Calu3 (cell line): Measurements from ENCODE around the gene CD8B2. TPM values are rescaled to one million over a fixed set of nuclear protein-coding genes. Genes with fewer than 3 reads are reported as not detected.

ENCODE experiments used
- BruUV-seq: library from RNA; stranded (reverse); fragments of 400-500 nt; replicated peaks from 2 replicates; lab custom pipeline; 2021; lab: Mats Ljungman, UMichigan
- CTCF ChIA-PET: fragments of 300-600 bp; sonication (Branson Sonifier 250); formaldehyde crosslinking; loops from one replicate; lab custom pipeline; 2022; ENCODE audit warnings: antibody characterized with exemption; lab: Charles Lee
- DNase-seq: peaks from one replicate; pipeline ENCODE4 v3.0.0; 2022
- H3K27ac Mint-ChIP-seq: one replicate; pipeline ENCODE4 v1.8.0; 2022; ENCODE audit warnings: mixed read lengths; ENCODE audit not compliant: unreplicated experiment
- H3K27me3 Mint-ChIP-seq: one replicate; pipeline ENCODE4 v1.8.0; 2022; ENCODE audit warnings: mixed read lengths; ENCODE audit not compliant: unreplicated experiment
- H3K36me3 Mint-ChIP-seq: one replicate; pipeline ENCODE4 v1.8.0; 2022; ENCODE audit warnings: mild to moderate bottlenecking, moderate library complexity, mixed read lengths; ENCODE audit not compliant: insufficient read depth, unreplicated experiment
- H3K4me1 Mint-ChIP-seq: one replicate; pipeline ENCODE4 v1.8.0; 2022; ENCODE audit warnings: mild to moderate bottlenecking, low read depth, mixed read lengths; ENCODE audit not compliant: unreplicated experiment
- H3K4me3 Mint-ChIP-seq: one replicate; pipeline ENCODE4 v1.8.0; 2022; ENCODE audit warnings: mild to moderate bottlenecking, low read depth, moderate library complexity, mixed read lengths; ENCODE audit not compliant: unreplicated experiment
- H3K9me3 Mint-ChIP-seq: one replicate; pipeline ENCODE4 v1.8.0; 2022; ENCODE audit warnings: low read depth, mixed read lengths; ENCODE audit not compliant: unreplicated experiment
- CTCF ChIP-seq: fragments of 200-600 bp; IDR thresholded peaks from one replicate; pipeline ENCODE4 v1.8.0; 2022; ENCODE audit warnings: antibody characterized with exemption; ENCODE audit not compliant: unreplicated experiment
- intact Hi-C: fragments of 100-400 bp; cut with micrococcal nuclease; formaldehyde crosslinking; loops from one replicate; pipeline ENCODE4 v1.10.0; 2022; ENCODE audit not compliant: unreplicated experiment
- total RNA-seq: library from RNA; stranded (reverse); gene quantifications from 2 replicates; pipeline ENCODE4 v1.2.3, GENCODE V29; 2022

CD8B2 gene
- total RNA-seq, 1 experiment from 2014 or later = not detected

- no peak overlapping the region for H3K27ac Mint-ChIP-seq
- no peaks in the 10 kb centered on the region for H3K36me3 Mint-ChIP-seq
- TF ChIP-seq CTCF = no peak
- H3K4me1 Mint-ChIP-seq = no peaks in the 10 kb centered on the region
- BruUV-seq = no TSS peak
- intact Hi-C loops = loop anchor here (5.0 kb wide), 1 partner anchor 79 kb away; no protein-coding TSS in a partner anchor
- DNase-seq = no peak
- H3K27me3 Mint-ChIP-seq = peaks cover 50% of the 10 kb centered on the region
- H3K9me3 Mint-ChIP-seq = no peaks in the 10 kb centered on the region
- CTCF ChIA-PET = no interaction called here
- no peak overlapping the region for H3K4me3 Mint-ChIP-seq
Observed at GRCh38 chr2:106541333-106541732, 54.2 kb downstream of the CD8B2 start.

DNA sequence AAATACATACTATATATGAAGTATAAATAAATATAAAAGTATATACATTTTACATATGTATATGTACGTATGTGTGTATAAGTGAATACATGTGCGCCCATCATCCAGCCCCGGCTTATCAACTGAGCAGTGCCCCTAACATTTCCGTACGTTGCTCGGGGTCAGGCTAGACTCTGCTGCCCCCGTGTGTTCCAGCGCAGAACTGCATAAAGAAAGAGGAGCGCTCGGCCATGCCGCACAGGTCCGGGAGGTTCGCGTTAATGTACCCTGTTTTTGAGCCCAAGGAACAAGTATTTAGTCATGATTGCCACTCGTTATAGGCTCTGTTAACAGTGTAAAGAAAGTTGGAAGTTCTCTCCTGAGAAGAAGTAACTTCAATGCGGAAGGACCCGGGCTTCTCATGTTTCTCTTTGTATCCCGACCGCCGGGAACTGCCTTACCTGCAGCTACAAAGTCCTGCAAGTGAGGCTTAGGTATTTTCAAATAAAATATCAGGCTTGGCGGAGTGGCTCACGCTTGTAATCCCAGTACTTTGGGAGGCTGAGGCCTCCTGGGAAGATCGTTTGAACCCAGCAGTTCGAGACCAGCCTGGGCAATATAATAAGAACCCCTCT lies 55.7 kb downstream of the CD8B2 start:
- CTCF ChIA-PET = interaction anchor here (0.6 to 1.0 kb wide), 4 partner anchors 20 to 966 kb away, joined by 3 to 5 read pairs (median 4); no protein-coding TSS in a partner anchor
- H3K9me3 Mint-ChIP-seq = no peaks in the 10 kb centered on the region
- no peaks in the 10 kb centered on the region for H3K36me3 Mint-ChIP-seq
- no TSS peak for BruUV-seq
- peak overlapping the region; percentile 62 for H3K4me3 Mint-ChIP-seq
- H3K27ac Mint-ChIP-seq = peak overlapping the region; percentile 66
- peaks cover 40% of the 10 kb centered on the region for H3K27me3 Mint-ChIP-seq
- H3K4me1 Mint-ChIP-seq = no peaks in the 10 kb centered on the region
- intact Hi-C loops = loop anchor here (2.0 to 5.0 kb wide), 2 partner anchors 81 to 438 kb away; no protein-coding TSS in a partner anchor
- peak; percentile 77 for TF ChIP-seq CTCF
- peak; percentile 83 for DNase-seq

GRCh38 chr2:106545007-106545406 lies 57.8 kb downstream of the CD8B2 start:
- DNase-seq = no peak
- H3K9me3 Mint-ChIP-seq = no peaks in the 10 kb centered on the region
- CTCF ChIA-PET = no interaction called here
- H3K4me3 Mint-ChIP-seq = no peak overlapping the region
- intact Hi-C loops = no loop called here
- H3K36me3 Mint-ChIP-seq = no peaks in the 10 kb centered on the region
- no TSS peak for BruUV-seq
- no peak overlapping the region for H3K27ac Mint-ChIP-seq
- peaks cover 34% of the 10 kb centered on the region for H3K27me3 Mint-ChIP-seq
- H3K4me1 Mint-ChIP-seq = no peaks in the 10 kb centered on the region
- no peak for TF ChIP-seq CTCF

- DNase-seq = no peak
- H3K27me3 Mint-ChIP-seq = peaks cover 21% of the 10 kb centered on the region
- no peak for TF ChIP-seq CTCF
- CTCF ChIA-PET = no interaction called here
- no peaks in the 10 kb centered on the region for H3K9me3 Mint-ChIP-seq
- no peaks in the 10 kb centered on the region for H3K4me1 Mint-ChIP-seq
- H3K4me3 Mint-ChIP-seq = no peak overlapping the region
- intact Hi-C loops = no loop called here
- no peaks in the 10 kb centered on the region for H3K36me3 Mint-ChIP-seq
- H3K27ac Mint-ChIP-seq = no peak overlapping the region
- BruUV-seq = no TSS peak
Observed at GRCh38 chr2:106546391-106546990, 59.3 kb downstream of the CD8B2 start.
